Spleen (tissue), 7 donors: Measurements from ENCODE around the gene FRMD4B.

ENCODE experiments used
- CTCF ChIP-seq, 11 experiments: fragments of 200-600 bp in 7 of 11; fragments of 450-650 bp in 4 of 11; sonication (generic) in 4 of 11; IDR thresholded peaks in 8 of 11; conservative IDR thresholded peaks in 3 of 11; 1 replicate in 7 of 11; 2 replicates in 4 of 11; pipeline versions ENCODE4 v1.4.0 to v1.8.0; 2016 to 2021; ENCODE audit warnings: antibody characterized with exemption in 11 of 11, inconsistent platforms in 4 of 11, mild to moderate bottlenecking in 1 of 11
- POLR2A ChIP-seq, 3 donors: fragments of 450-650 bp; IDR thresholded peaks; one replicate each; pipeline ENCODE4 v1.5.1; 2017; ENCODE audit warnings: antibody characterized with exemption in 3 of 3, mild to moderate bottlenecking in 1 of 3
- POLR2AphosphoS5 ChIP-seq, 3 donors: sonication (generic); formaldehyde crosslinking; IDR thresholded peaks; one replicate each; pipeline ENCODE4 v1.5.1; 2017; ENCODE audit warnings: antibody characterized with exemption in 3 of 3
- donor health status: DM: no; HTN: no; CAD: no; lungs with moderate emphysema.
- donor health status: DM: no; HTN: no; CAD: no.
- donor health status: DM: no; HTN: no; CAD: no.

GRCh38 chr3:69121513-69121912 lies 264.4 kb downstream of the FRMD4B start:
- no peak for TF ChIP-seq POLR2A (IDR thresholded peaks at IDR 0.05)
- TF ChIP-seq CTCF (IDR thresholded peaks at IDR 0.05 in 8 of 11, conservative IDR thresholded peaks at IDR 0.05 in 3 of 11): no peak
- no peak for TF ChIP-seq POLR2AphosphoS5 (IDR thresholded peaks at IDR 0.05)
